PFSK-1 (cell line): ENCODE measurements around the gene UCP1.
A peak's percentile ranks its signal among the peaks of the same experiment; 100 is the strongest.

Source experiments
- FOXP2 ChIP-seq: optimal IDR thresholded peaks from 2 replicates; pipeline ENCODE3; 2011; ENCODE audit warnings: borderline replicate concordance, control low read depth, inconsistent platforms; ENCODE audit not compliant: insufficient read depth; ENCODE audit errors: extremely low read length, extremely low read depth
- POLR2AphosphoS5 ChIP-seq: IDR thresholded peaks from 2 replicates; pipeline ENCODE4 v1.6.1; 2012; ENCODE audit warnings: low read depth, mild to moderate bottlenecking, control low read depth, low read length, moderate library complexity
- SIN3A ChIP-seq: IDR thresholded peaks from 2 replicates; pipeline ENCODE4 v1.6.1; 2012; ENCODE audit warnings: mild to moderate bottlenecking, low read length, moderate library complexity, borderline replicate concordance; ENCODE audit not compliant: insufficient read depth
- TAF1 ChIP-seq: IDR thresholded peaks from 2 replicates; pipeline ENCODE4 v1.6.1; 2012; ENCODE audit warnings: low read length, control low read depth, borderline replicate concordance; ENCODE audit not compliant: insufficient read depth
- TF ChIP-seq, protein P1 (sequence below), 2 experiments: IDR thresholded peaks; 2 replicates each; pipeline versions ENCODE4 v1.6.1 to v1.8.0; 2011 to 2012; ENCODE audit warnings: low read depth in 2 of 2, low read length in 2 of 2, control low read depth in 1 of 2, inconsistent platforms in 1 of 2, mild to moderate bottlenecking in 1 of 2, moderate library complexity in 1 of 2; ENCODE audit not compliant: insufficient read depth in 1 of 2

UCP1 gene

DNA sequence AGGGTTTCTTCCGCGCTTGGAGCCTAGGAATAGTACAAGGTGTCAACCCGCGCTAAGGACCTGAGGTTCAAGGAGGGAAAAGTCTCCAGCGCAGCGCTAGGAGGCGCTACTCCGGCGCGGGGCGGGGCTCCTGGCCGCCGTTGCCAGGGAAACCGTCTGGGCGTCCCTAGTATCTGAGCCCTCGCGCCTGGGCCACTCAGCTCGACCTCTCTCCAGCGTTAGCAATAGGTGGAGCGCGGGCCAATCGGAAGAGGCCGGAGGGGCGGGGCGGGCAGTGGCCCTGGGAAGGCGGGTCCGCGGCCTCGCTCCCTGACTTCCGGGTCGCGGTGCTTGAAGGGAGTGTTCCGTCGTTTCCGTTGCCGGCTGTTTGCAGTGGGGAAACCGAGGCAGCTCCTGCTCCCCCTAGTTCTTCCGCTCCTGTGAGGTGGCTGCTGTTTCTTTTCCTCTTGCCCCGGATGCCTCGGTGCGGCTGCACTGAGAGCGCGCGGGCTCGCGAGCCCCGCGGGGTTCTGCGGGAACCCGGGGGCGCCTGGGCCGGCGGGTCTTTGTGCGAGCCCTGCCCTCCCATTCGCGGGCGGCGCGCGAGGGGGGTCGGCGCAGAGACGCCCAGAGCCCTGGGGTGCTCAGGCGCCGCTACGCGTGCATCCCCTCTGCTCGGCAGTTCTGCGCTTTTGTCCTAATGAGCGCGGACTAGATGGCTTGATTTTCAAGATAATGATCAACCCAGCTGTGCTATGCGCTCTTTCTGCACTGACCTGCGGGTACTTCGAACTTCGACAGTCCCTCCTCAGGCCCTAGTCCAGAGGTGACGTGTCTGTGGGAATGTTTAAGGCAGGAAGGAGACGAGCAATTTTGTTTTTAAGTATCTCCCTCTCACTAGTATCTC, 44.7 kb downstream of the UCP1 start, which contains the start of gene ELMOD2:
ELMOD2 (plus strand) TSS at position 312 of the 886 bp plus-strand sequence. CDS start 1,261 bp downstream, outside the sequence.
- TF ChIP-seq SIN3A, result no peak
- TF ChIP-seq POLR2AphosphoS5, result peak; percentile 88
- TF ChIP-seq, protein P1, sequence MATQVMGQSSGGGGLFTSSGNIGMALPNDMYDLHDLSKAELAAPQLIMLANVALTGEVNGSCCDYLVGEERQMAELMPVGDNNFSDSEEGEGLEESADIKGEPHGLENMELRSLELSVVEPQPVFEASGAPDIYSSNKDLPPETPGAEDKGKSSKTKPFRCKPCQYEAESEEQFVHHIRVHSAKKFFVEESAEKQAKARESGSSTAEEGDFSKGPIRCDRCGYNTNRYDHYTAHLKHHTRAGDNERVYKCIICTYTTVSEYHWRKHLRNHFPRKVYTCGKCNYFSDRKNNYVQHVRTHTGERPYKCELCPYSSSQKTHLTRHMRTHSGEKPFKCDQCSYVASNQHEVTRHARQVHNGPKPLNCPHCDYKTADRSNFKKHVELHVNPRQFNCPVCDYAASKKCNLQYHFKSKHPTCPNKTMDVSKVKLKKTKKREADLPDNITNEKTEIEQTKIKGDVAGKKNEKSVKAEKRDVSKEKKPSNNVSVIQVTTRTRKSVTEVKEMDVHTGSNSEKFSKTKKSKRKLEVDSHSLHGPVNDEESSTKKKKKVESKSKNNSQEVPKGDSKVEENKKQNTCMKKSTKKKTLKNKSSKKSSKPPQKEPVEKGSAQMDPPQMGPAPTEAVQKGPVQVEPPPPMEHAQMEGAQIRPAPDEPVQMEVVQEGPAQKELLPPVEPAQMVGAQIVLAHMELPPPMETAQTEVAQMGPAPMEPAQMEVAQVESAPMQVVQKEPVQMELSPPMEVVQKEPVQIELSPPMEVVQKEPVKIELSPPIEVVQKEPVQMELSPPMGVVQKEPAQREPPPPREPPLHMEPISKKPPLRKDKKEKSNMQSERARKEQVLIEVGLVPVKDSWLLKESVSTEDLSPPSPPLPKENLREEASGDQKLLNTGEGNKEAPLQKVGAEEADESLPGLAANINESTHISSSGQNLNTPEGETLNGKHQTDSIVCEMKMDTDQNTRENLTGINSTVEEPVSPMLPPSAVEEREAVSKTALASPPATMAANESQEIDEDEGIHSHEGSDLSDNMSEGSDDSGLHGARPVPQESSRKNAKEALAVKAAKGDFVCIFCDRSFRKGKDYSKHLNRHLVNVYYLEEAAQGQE (IDR thresholded peaks at IDR 0.05; ENCODE audit: insufficient read depth in 1 of 2, low read depth in 2 of 2, low read length in 2 of 2), result no peak
- peak; percentile 32 for TF ChIP-seq FOXP2
- no peak for TF ChIP-seq TAF1

DNA sequence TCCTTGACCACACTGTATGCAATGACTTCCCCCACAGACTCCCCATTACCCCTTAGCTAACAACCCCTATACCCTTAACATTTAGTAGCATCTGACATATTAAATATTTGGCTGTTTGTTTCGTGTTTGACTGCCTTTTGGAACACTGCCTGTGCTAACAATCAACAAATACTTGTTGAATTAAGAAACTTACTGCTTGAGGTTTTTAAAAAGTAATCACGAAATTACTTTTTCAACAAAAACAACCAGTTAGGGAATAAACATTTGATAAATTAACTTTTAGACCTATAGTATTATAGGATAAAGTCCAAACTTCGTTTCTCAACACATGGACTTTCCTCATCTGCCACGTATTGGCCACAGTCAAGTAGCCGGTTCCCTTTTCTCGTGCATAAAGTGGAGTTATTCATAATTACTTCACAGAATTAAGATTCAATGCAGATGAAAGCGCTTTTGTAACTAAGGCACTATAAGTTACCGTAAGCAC, 45.3 kb downstream of the UCP1 start:
- no peak for TF ChIP-seq SIN3A
- TF ChIP-seq, protein P1 (IDR thresholded peaks at IDR 0.05; ENCODE audit: insufficient read depth in 1 of 2, low read depth in 2 of 2, low read length in 2 of 2), result no peak
- no peak; the same call in 1 of the 2 replicates for TF ChIP-seq TAF1
- TF ChIP-seq FOXP2, result no peak
- TF ChIP-seq POLR2AphosphoS5, result no peak

DNA sequence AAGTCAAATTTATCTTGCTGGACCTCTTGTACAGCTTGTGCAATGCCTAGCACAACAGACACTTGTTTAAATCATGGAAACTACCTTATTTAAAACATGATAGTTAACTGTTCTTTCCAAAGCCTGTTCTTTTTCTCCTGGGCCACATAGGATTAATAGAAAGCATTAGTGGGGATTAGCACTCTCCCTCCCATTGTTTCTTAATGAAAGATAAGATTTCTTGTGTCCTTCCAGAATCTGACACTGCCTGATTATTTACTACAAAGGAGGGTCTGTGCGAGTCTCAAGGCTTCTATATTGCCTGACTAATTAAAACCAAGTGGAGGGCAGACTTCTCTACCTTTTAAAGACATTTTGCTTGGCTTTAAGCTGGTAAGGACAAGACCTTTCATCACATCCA, 53.3 kb downstream of the UCP1 start:
- no peak for TF ChIP-seq TAF1
- TF ChIP-seq, protein P1 (IDR thresholded peaks at IDR 0.05; ENCODE audit: insufficient read depth in 1 of 2, low read depth in 2 of 2, low read length in 2 of 2), result no peak
- no peak for TF ChIP-seq SIN3A
- no peak for TF ChIP-seq POLR2AphosphoS5
- no peak for TF ChIP-seq FOXP2
